Progenitor cell of endocrine pancreas (in vitro differentiated cells): ENCODE results near the gene POLN. TPM values are rescaled to one million over a fixed set of nuclear protein-coding genes. Genes with fewer than 3 reads are reported as not detected.

Source experiments
- DNase-seq: peaks from one replicate; pipeline ENCODE4 v3.0.0; 2021; ENCODE audit warnings: low spot score; ENCODE audit not compliant: unreplicated experiment
- H3K27ac Mint-ChIP-seq: 2 replicates; pipeline ENCODE4 v1.8.0; 2021; ENCODE audit warnings: mild to moderate bottlenecking, moderate library complexity, mixed read lengths
- H3K27me3 Mint-ChIP-seq: 2 replicates; pipeline ENCODE4 v1.8.0; 2021; ENCODE audit warnings: mixed read lengths
- H3K36me3 Mint-ChIP-seq: 2 replicates; pipeline ENCODE4 v1.8.0; 2022; ENCODE audit warnings: mixed read lengths; ENCODE audit not compliant: insufficient read depth
- H3K4me1 Mint-ChIP-seq: 2 replicates; pipeline ENCODE4 v1.8.0; 2021; ENCODE audit warnings: low read depth, mixed read lengths
- H3K4me3 Mint-ChIP-seq: 2 replicates; pipeline ENCODE4 v1.8.0; 2021; ENCODE audit warnings: low read depth, mild to moderate bottlenecking, moderate library complexity, mixed read lengths
- H3K9me3 Mint-ChIP-seq: 2 replicates; pipeline ENCODE4 v1.8.0; 2021; ENCODE audit warnings: low read depth, mixed read lengths
- CTCF ChIP-seq: fragments of 200-600 bp; sonication (generic); IDR thresholded peaks from one replicate; pipeline ENCODE4 v1.5.0; 2021; ENCODE audit warnings: antibody characterized with exemption, mild to moderate bottlenecking; ENCODE audit not compliant: unreplicated experiment
- total RNA-seq: library from RNA; stranded (reverse); gene quantifications from 2 replicates; pipeline ENCODE4 v1.2.1, GENCODE V29; 2021

POLN gene
- total RNA-seq, 1 donor from 2014 or later, result 5.9 TPM

GRCh38 chr4:2138846-2139500 is 102.9 kb downstream of the POLN start:
- Mint-ChIP-seq H3K4me1 (peaks cover 5% of the 10 kb centered on the region), H3K27ac (no peak overlapping the region), H3K9me3 (peaks cover 8% of the 10 kb centered on the region), H3K27me3 (peaks cover 9% of the 10 kb centered on the region), H3K36me3 (no peaks in the 10 kb centered on the region), H3K4me3 (no peak overlapping the region)
- no peak for TF ChIP-seq CTCF
- DNase-seq, result no peak

GRCh38 chr4:2136726-2137125 is 105.2 kb downstream of the POLN start:
- peaks cover 5% of the 10 kb centered on the region for H3K27me3 Mint-ChIP-seq
- no peak overlapping the region for H3K27ac Mint-ChIP-seq
- TF ChIP-seq CTCF, result no peak
- peaks cover 12% of the 10 kb centered on the region for H3K9me3 Mint-ChIP-seq
- DNase-seq, result no peak
- H3K4me3 Mint-ChIP-seq, result no peak overlapping the region
- H3K4me1 Mint-ChIP-seq, result peaks cover 1% of the 10 kb centered on the region
- peaks cover 5% of the 10 kb centered on the region for H3K36me3 Mint-ChIP-seq

GRCh38 chr4:2135083-2135482 is 106.8 kb downstream of the POLN start:
- no peak for DNase-seq
- Mint-ChIP-seq H3K27me3 (peaks cover 5% of the 10 kb centered on the region), H3K4me1 (peaks cover 1% of the 10 kb centered on the region), H3K36me3 (peaks cover 5% of the 10 kb centered on the region), H3K9me3 (peaks cover 16% of the 10 kb centered on the region), H3K4me3 (no peak overlapping the region), H3K27ac (no peak overlapping the region)
- no peak for TF ChIP-seq CTCF

GRCh38 chr4:2132438-2132837 is 109.5 kb downstream of the POLN start:
- Mint-ChIP-seq H3K27ac (no peak overlapping the region), H3K4me3 (no peak overlapping the region), H3K36me3 (peaks cover 5% of the 10 kb centered on the region), H3K27me3 (no peaks in the 10 kb centered on the region), H3K9me3 (peaks cover 16% of the 10 kb centered on the region), H3K4me1 (no peaks in the 10 kb centered on the region)
- no peak for TF ChIP-seq CTCF
- DNase-seq, result no peak

GRCh38 chr4:2127609-2128332 is 114.2 kb downstream of the POLN start:
- H3K36me3 Mint-ChIP-seq, result peaks cover 5% of the 10 kb centered on the region

More at GRCh38 chr4:2127609-2128332, 114.2 kb downstream of the POLN start:
- peaks cover 13% of the 10 kb centered on the region for H3K9me3 Mint-ChIP-seq
- H3K4me3 Mint-ChIP-seq, result no peak overlapping the region
- no peak for DNase-seq
- no peak overlapping the region for H3K27ac Mint-ChIP-seq
- H3K4me1 Mint-ChIP-seq, result no peaks in the 10 kb centered on the region
- H3K27me3 Mint-ChIP-seq, result no peaks in the 10 kb centered on the region
- TF ChIP-seq CTCF, result no peak
